RWPE2 (cell line): ENCODE measurements around the gene MGLL.

ENCODE experiments used
- ATAC-seq: fragments of 200-7000 bp; cut with Tn5 transposase; 3 replicates; pipeline ENCODE4 v1.9.1; 2021; ENCODE audit warnings: low read depth
- DNase-seq: peaks from one replicate; pipeline ENCODE4 v3.0.0-alpha.2; 2020; ENCODE audit warnings: low spot score
- H3K27ac ChIP-seq: fragments of 450-650 bp; 2 replicates; pipeline ENCODE4 v1.5.1; 2017; ENCODE audit warnings: mild to moderate bottlenecking; ENCODE audit not compliant: poor library complexity, severe bottlenecking
- H3K27me3 ChIP-seq: fragments of 250-450 bp; sonication (Bioruptor Pico); 2 replicates; pipeline ENCODE4 v1.5.1; 2021; ENCODE audit warnings: mild to moderate bottlenecking, moderate library complexity; ENCODE audit not compliant: insufficient read depth, poor library complexity, severe bottlenecking
- H3K36me3 ChIP-seq: fragments of 250-450 bp; sonication (Bioruptor Pico); 2 replicates; pipeline ENCODE4 v1.5.1; 2020; ENCODE audit warnings: low read depth, mild to moderate bottlenecking, moderate library complexity
- H3K4me1 ChIP-seq: fragments of 250-450 bp; sonication (Bioruptor Pico); 2 replicates; pipeline ENCODE4 v1.5.1; 2021; ENCODE audit warnings: mild to moderate bottlenecking, moderate library complexity; ENCODE audit not compliant: insufficient read depth, poor library complexity, severe bottlenecking
- H3K4me3 ChIP-seq: fragments of 250-450 bp; sonication (Bioruptor Pico); 2 replicates; pipeline ENCODE4 v1.5.1; 2021; ENCODE audit warnings: mild to moderate bottlenecking, moderate library complexity; ENCODE audit not compliant: severe bottlenecking
- H3K9me3 ChIP-seq: fragments of 250-450 bp; sonication (Bioruptor Pico); 2 replicates; pipeline ENCODE4 v1.5.1; 2021; ENCODE audit warnings: mild to moderate bottlenecking, moderate library complexity; ENCODE audit not compliant: severe bottlenecking
- TF ChIP-seq, protein P1 (sequence below): fragments of 450-650 bp; IDR thresholded peaks from one replicate; pipeline ENCODE4 v1.5.1; 2017; ENCODE audit warnings: mild to moderate bottlenecking, moderate library complexity; ENCODE audit not compliant: poor library complexity, severe bottlenecking

Gene MGLL

DNA sequence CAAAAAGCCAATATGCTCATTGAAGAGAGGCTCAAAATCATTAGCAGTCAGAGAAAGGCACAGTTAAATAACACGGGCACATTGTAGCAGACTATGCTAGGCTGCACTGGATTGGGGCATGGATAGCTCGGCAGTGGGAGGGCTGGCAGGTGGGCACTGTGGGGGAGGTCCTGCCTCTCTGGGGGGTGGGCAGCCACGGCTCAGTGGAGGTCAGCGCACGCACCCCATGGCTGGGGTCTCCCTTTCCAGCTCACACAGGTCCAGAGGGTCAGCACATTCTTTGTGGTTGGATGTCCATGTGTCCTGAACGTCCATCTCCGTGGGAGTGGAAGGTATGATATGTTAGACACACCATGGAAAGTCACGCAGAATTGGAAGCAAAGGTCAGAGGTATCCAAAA lies 18.4 kb upstream of the MGLL start:
- Histone ChIP-seq H3K27ac (no peak overlapping the region), H3K9me3 (no peaks in the 10 kb centered on the region), H3K36me3 (no peaks in the 10 kb centered on the region), H3K27me3 (no peaks in the 10 kb centered on the region), H3K4me3 (no peak overlapping the region), H3K4me1 (no peaks in the 10 kb centered on the region)
- TF ChIP-seq, protein P1, sequence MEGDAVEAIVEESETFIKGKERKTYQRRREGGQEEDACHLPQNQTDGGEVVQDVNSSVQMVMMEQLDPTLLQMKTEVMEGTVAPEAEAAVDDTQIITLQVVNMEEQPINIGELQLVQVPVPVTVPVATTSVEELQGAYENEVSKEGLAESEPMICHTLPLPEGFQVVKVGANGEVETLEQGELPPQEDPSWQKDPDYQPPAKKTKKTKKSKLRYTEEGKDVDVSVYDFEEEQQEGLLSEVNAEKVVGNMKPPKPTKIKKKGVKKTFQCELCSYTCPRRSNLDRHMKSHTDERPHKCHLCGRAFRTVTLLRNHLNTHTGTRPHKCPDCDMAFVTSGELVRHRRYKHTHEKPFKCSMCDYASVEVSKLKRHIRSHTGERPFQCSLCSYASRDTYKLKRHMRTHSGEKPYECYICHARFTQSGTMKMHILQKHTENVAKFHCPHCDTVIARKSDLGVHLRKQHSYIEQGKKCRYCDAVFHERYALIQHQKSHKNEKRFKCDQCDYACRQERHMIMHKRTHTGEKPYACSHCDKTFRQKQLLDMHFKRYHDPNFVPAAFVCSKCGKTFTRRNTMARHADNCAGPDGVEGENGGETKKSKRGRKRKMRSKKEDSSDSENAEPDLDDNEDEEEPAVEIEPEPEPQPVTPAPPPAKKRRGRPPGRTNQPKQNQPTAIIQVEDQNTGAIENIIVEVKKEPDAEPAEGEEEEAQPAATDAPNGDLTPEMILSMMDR, result no peak
- no peak for ATAC-seq
- no peak for DNase-seq

DNA sequence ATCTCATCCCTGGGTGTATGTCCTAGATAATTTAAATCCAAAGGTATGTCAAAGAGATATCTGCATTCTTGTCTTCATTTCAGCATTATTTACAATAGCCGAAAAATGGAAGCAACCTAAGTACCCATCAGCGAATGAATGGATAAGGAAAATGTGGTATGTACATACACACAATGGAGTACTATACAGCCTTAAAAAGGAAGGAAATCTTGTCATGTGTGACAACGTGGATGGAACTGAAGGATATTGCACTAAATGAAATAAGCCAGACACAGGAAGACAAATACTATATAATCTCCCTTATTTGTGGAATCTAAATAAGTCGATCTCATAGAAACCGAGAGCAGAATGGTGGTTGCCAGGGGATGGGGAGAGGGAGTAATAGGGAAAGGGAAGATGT lies 16.8 kb upstream of the MGLL start:
- DNase-seq, result no peak
- H3K36me3 ChIP-seq, result no peaks in the 10 kb centered on the region
- H3K27me3 ChIP-seq, result no peaks in the 10 kb centered on the region
- TF ChIP-seq, protein P1, result no peak
- no peak overlapping the region for H3K4me3 ChIP-seq
- H3K9me3 ChIP-seq, result no peaks in the 10 kb centered on the region
- H3K4me1 ChIP-seq, result no peaks in the 10 kb centered on the region
- no peak for ATAC-seq
- no peak overlapping the region for H3K27ac ChIP-seq

DNA sequence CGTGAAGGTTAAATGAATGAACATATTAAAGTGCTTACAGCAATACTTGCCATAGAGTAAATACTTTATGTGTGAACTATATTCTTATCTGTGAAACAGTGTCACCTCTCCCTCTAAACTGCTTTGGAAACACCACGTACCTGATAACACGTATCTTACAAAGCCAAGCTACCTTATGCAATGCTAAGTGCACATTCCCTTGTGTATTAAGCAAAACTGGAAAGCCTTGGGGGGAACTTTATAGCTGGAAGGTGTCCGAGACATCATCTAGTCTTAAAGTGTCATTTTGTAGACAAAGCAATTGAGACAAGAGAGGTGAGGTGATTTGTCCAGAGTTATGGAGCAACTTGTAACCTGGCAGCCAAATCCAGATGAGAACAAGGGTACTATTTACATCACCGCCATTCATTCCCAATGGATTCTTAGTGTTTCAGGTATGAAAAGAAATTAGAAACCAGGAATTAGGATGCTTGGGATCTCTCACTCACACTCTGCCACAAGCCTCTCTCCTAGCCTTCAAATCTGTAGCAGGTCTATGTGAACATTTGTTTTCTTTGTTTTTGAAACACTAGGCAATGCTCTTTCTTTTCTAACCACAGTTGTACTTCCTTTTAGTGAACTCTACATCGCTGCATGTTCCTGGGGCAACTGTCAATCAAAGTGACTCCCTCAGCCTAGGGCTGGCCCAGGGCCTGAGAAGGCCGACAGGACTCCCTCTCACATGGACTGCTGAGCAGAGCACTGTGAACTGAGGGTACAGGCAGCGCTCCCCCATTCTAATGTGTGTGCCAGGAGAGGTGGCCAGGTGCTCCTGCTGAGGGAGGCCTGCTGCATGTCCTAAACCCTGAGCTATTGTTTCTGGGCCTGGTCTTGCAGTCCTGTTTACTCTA lies 13.9 kb upstream of the MGLL start:
- Histone ChIP-seq H3K4me3 (no peak overlapping the region), H3K27ac (no peak overlapping the region), H3K4me1 (no peaks in the 10 kb centered on the region), H3K27me3 (no peaks in the 10 kb centered on the region), H3K36me3 (no peaks in the 10 kb centered on the region), H3K9me3 (peaks cover 2% of the 10 kb centered on the region)
- ATAC-seq (no peak), DNase-seq (no peak)
- TF ChIP-seq, protein P1, result no peak

DNA sequence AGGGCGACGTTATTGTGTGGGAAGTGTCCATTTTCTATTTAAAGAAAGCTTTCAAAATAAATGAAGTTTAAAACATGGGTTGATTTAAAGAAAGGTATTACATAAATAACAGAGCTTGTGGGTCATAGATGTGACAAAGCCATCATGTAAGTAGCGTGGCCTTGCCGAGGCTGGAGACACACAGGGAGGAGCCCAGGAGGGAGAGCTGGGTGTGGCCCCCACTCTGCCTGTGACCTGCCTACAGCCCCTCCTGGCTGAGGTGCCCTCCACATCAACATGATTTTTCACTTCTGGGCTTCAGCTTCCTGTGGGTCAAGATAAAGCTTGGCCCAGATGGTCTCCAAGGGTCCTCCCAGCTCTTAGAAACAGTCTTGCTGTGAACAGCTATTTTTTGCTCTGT lies 12.5 kb upstream of the MGLL start:
- Histone ChIP-seq H3K36me3 (no peaks in the 10 kb centered on the region), H3K27me3 (no peaks in the 10 kb centered on the region), H3K27ac (no peak overlapping the region), H3K4me3 (no peak overlapping the region), H3K4me1 (no peaks in the 10 kb centered on the region), H3K9me3 (peaks cover 5% of the 10 kb centered on the region)
- ATAC-seq, result no peak
- DNase-seq, result no peak
- TF ChIP-seq, protein P1, result no peak
